Measurements from ENCODE around the gene HBQ1. TPM values are rescaled to one million over a fixed set of nuclear protein-coding genes. Genes with fewer than 3 reads are reported as not detected.
A peak's percentile ranks its signal among the peaks of the same experiment; 100 is the strongest.

The HBQ1 gene
- total RNA-seq, 1 experiment from 2014 or later: 3.5 TPM

GRCh38 chr16:167122-167690 is 13.1 kb upstream of the HBQ1 start:
- Histone ChIP-seq H2BK20ac (ENCODE audit: low read depth, low read length, poor library complexity, severe bottlenecking) (no peak overlapping the region), H3K4ac (ENCODE audit: low read depth, low read length) (no peak overlapping the region), H3K9me3 (ENCODE audit: control insufficient read depth, low read depth, low read length) (no peaks in the 10 kb centered on the region), H2AK5ac (ENCODE audit: insufficient read length, low read length) (no peak overlapping the region), H3K23ac (ENCODE audit: insufficient read length, low read depth, low read length) (no peak overlapping the region), H3K79me1 (ENCODE audit: insufficient read depth, low read depth, low read length, poor library complexity, severe bottlenecking) (no peaks in the 10 kb centered on the region), H3K23me2 (ENCODE audit: insufficient read length, low read depth, low read length, poor library complexity, severe bottlenecking) (peaks cover 8% of the 10 kb centered on the region), H4K8ac (replicated peaks; ENCODE audit: insufficient read length, low read depth, low read length) (no peak overlapping the region), H2AFZ (ENCODE audit: low read length) (no peak overlapping the region), H3K27me3 (ENCODE audit: insufficient read depth, low read length) (peaks cover 43% of the 10 kb centered on the region), H4K20me1 (ENCODE audit: control insufficient read depth, insufficient read depth, insufficient read length) (no peaks in the 10 kb centered on the region), H3K4me2 (ENCODE audit: insufficient read depth, insufficient read length, low read length) (peak overlapping the region; percentile 33), H3K4me1 (ENCODE audit: insufficient read depth, low read length) (no peaks in the 10 kb centered on the region; the same call in 1 of the 2 replicates), H4K5ac (ENCODE audit: insufficient read length, low read depth, low read length) (no peak overlapping the region), H3K79me2 (ENCODE audit: insufficient read depth, low read length) (no peaks in the 10 kb centered on the region), H3K9ac (ENCODE audit: extremely low read depth, insufficient read length, low read length) (no peak overlapping the region), H3T11ph (ENCODE audit: low read length) (no peak overlapping the region), H3K14ac (ENCODE audit: insufficient read depth, low read length) (no peak overlapping the region), H2BK12ac (ENCODE audit: insufficient read length, low read depth, low read length) (no peak overlapping the region), H4K91ac (ENCODE audit: insufficient read length, low read depth, low read length) (no peak overlapping the region), H2BK120ac (ENCODE audit: low read depth, low read length, poor library complexity, severe bottlenecking) (no peak overlapping the region), H2BK5ac (ENCODE audit: insufficient read length, low read length) (no peak overlapping the region), H3K56ac (ENCODE audit: insufficient read length, low read depth, low read length) (no peak overlapping the region), H3K27ac (ENCODE audit: insufficient read length, low read depth, low read length) (no peak overlapping the region), H3K18ac (ENCODE audit: insufficient read length, low read depth, low read length) (no peak overlapping the region), H2BK15ac (ENCODE audit: low read depth, low read length) (no peak overlapping the region)
- H3K36me3 Mint-ChIP-seq (ENCODE audit: insufficient read depth in 1 of 3, low read depth in 3 of 3): no peaks in the 10 kb centered on the region; a peak in 1 of 7 replicates
- TF ChIP-seq CTCF (conservative IDR thresholded peaks at IDR 0.05): no peak
- peaks cover 81% of the 10 kb centered on the region for H3K27me3 Mint-ChIP-seq (ENCODE audit: low read depth)
- WGBS (ENCODE audit: extremely low coverage, insufficient read length, low lambda C conversion rate): no CpG with 5 or more reads among the region's 11 CpGs
- peaks cover 27 to 35% of the 10 kb centered on the region in 2 experiments for H3K4me1 Mint-ChIP-seq
- H3K4me3 Mint-ChIP-seq: peak overlapping the region in 1 of 2 experiments; percentile 72; a peak in 4 of 5 replicates
- peaks cover 0 to 3% of the 10 kb centered on the region in 2 experiments; a peak in 1 of 5 replicates for H3K9me3 Mint-ChIP-seq
- no peak for DNase-seq
- no peak overlapping the region for H3K27ac Mint-ChIP-seq
